Fibroblast of mammary gland (primary cell): ENCODE data around the gene TKFC.

ENCODE experiments used
- DNase-seq: peaks from one replicate; pipeline ENCODE4 v3.0.0-alpha.2; 2010; ENCODE audit warnings: low read depth
- H3K4me3 ChIP-seq: 2 replicates; pipeline ENCODE4 v1.5.1; 2011; ENCODE audit warnings: low read depth, mild to moderate bottlenecking, low read length, moderate library complexity; ENCODE audit not compliant: control insufficient read depth
- CTCF ChIP-seq: conservative IDR thresholded peaks from 2 replicates; pipeline ENCODE4 v1.5.1; 2011; ENCODE audit warnings: low read depth, low read length, inconsistent platforms; ENCODE audit not compliant: control insufficient read depth, insufficient read depth

The TKFC gene

GRCh38 chr11:61309739-61310138, 23.3 kb upstream of the TKFC start:
- TF ChIP-seq CTCF, result no peak
- DNase-seq, result no peak
- H3K4me3 ChIP-seq, result no peak overlapping the region

DNA sequence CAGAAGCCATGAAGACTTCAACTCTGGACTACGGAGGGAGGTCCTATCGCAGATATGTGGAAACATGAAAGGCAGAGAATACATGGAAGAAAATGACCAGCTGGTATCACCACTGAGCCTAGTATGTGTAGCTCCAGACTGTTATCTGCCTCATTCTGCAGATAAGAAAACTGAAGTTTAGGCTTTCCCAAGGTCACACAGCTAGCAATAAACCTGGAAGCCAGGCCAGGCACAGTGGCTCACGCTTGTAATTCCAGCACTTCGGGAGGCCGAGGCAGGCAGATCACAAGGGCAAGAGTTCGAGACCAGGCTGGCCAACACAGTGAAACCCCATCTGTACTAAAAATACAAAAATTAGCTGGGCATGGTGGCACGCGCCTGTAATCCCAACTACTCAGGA, 22.3 kb upstream of the TKFC start:
- no peak for DNase-seq
- H3K4me3 ChIP-seq, result no peak overlapping the region
- TF ChIP-seq CTCF, result no peak

DNA sequence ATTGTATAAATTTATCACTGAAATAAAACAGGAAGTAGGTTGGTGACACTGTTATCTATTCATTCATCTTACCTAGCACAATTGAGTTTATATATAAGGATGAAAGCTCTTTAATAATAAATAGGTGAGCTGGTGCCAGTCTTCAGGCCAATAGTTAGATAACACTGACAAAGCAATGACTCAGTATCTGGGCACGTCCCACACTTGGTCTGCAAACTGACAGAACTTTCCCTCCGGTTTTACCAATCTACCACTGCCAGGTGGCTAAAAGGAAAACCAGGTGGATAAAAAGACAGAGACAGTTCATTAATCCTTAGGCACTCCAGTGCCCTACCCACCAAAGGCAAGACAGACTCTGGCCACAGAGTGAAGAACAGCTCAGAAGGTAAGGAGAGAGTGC, 17.8 kb upstream of the TKFC start:
- no peak for TF ChIP-seq CTCF
- H3K4me3 ChIP-seq, result no peak overlapping the region
- no peak for DNase-seq

DNA sequence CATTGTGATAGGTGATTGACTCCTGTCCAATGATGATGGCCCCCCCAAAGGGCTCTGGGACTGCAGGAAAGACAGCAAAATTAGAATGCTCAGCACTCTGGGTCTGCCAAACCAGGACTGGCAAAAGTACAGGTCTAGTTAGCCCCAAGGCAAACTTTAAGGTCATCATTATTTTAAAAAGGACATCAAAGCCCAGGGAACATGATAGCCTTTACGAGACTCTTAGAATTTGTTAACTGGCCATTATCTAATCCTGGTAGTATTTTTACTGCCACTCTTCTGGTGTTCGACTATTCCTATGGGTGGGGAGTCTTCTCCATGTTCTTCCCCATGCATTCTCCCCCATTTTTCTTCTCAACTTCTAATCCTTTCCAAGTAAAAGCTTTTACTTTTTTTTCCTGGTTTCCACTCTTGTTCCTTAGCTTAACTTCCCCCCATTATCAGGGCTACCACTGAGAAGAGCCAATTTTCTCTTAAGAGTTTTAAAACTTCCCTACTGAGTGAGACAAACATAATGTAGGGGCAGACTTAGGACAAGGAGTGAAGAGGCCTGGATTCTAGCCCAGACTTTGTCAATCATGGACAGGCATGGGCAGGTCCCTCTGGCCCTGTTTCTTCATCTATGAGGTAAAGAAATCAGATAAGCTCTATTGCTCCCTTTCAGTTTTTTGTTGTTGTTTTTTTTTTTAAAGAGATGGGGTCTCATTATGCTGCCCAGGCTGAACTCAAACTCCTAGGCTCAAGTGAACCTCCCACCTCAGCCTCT, 7.2 kb upstream of the TKFC start:
- peak; percentile 15 for DNase-seq
- no peak overlapping the region for H3K4me3 ChIP-seq
- no peak for TF ChIP-seq CTCF

- peak; percentile 56 for DNase-seq
- TF ChIP-seq CTCF, result no peak
- H3K4me3 ChIP-seq, result no peak overlapping the region
Measured at GRCh38 chr11:61327669-61328071, 5.4 kb upstream of the TKFC start.

DNA sequence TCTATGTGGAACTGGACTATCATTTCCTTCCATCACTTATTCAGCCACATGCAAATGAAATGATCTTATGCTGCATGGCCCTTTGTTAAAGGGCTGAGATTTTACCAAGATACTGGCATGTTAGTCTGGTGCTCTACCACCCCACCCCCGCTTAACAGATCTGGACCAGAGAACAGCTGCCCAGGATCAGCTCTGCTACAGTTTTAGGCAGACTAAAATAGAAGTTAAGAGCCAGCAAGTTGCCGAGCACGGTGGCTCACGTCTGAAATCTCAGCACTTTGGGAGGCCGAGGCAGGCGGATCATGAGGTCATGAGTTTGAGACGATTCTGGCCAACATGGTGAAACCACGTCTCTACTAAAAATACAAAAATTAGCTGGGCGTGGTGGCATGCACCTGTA, 4.7 kb upstream of the TKFC start:
- no peak for TF ChIP-seq CTCF
- no peak overlapping the region for H3K4me3 ChIP-seq
- DNase-seq, result no peak

DNA sequence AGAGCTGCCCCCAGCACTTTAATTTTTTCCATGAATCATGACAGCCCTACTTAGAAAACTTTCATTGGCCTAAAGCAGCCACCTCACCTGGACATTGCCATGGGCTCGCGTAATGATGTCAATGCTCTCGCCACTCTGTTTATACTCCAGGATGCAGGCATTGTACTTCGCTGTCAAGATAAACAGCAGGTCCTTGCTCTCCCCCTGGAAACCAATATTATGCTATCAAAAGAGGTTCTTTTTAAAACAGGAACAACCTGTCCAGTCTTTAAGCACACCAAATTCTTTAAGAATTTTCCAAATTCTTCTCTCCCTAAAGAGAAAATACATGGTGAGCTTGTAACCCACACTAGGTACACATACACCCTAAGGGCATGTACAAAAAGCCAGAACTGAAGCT, 3.2 kb upstream of the TKFC start:
- no peak for DNase-seq
- H3K4me3 ChIP-seq, result no peak overlapping the region
- TF ChIP-seq CTCF, result no peak
